HepG2 (cell line): ENCODE measurements around the gene ANXA2. TPM values are rescaled to one million over a fixed set of nuclear protein-coding genes. Genes with fewer than 3 reads are reported as not detected.

Experiments used
- ATAC-seq: fragments of 200-7000 bp; cut with Tn5 transposase; 3 replicates; pipeline ENCODE4 v1.9.1; 2020; ENCODE audit warnings: mild to moderate bottlenecking, moderate library complexity
- BruUV-seq: library from RNA; stranded (reverse); fragments of 400-500 nt; replicated peaks from 2 replicates; lab custom pipeline; 2021; lab: Mats Ljungman, UMichigan
- CTCF ChIA-PET: fragments of 300-600 bp; formaldehyde crosslinking; extraction: SDS; loops from one replicate; lab custom pipeline; 2021; ENCODE audit warnings: low total read pairs, inconsistent platforms, low intra/inter-chr PET ratio; lab: Yijun Ruan, JAX
- POLR2A ChIA-PET: fragments of 350-600 bp; sonication (Branson Sonifier 250); formaldehyde crosslinking; loops from one replicate; lab custom pipeline; 2020; ENCODE audit warnings: antibody characterized with exemption, inconsistent platforms; lab: Yijun Ruan, JAX
- DNase-seq: peaks from one replicate; pipeline ENCODE4 v3.0.0-alpha.2; 2015; ENCODE audit warnings: low spot score
- FAIRE-seq: peaks from 3 replicates; lab custom pipeline; 2011; peaks lifted over from hg19 to GRCh38; lab: Jason Lieb, UNC
- H2AFZ ChIP-seq: one replicate; pipeline ENCODE4 v1.6.1; 2011; ENCODE audit warnings: low read length, inconsistent platforms
- H3K27ac ChIP-seq: fragments of 300-600 bp; 3 replicates; pipeline ENCODE4 v1.8.0; 2011; ENCODE audit warnings: mixed run types, mild to moderate bottlenecking, mixed read lengths, low read length, inconsistent platforms; ENCODE audit not compliant: insufficient read depth; ENCODE audit errors: extremely low read length
- H3K27me3 ChIP-seq, 2 experiments: fragments of 200-600 bp in 1 of 2; 2 replicates in 1 of 2; 3 replicates in 1 of 2; pipeline versions ENCODE4 v1.6.0 to v1.8.0; 2011; ENCODE audit warnings: low read length in 2 of 2, mild to moderate bottlenecking in 2 of 2, moderate library complexity in 2 of 2, inconsistent platforms in 1 of 2; ENCODE audit not compliant: insufficient read depth in 2 of 2, control insufficient read depth in 1 of 2
- H3K36me3 ChIP-seq, 2 experiments: fragments of 200-600 bp in 1 of 2; replicated peaks in 1 of 2; 2 replicates in 1 of 2; 3 replicates in 1 of 2; pipeline versions ENCODE4 v1.5.1 to v1.8.0; 2011; ENCODE audit warnings: low read length in 2 of 2, inconsistent platforms in 1 of 2; ENCODE audit not compliant: insufficient read depth in 2 of 2, control insufficient read depth in 1 of 2
- H3K4me1 ChIP-seq: 2 replicates; pipeline ENCODE4 v1.5.1; 2012; ENCODE audit warnings: low read length, inconsistent platforms; ENCODE audit not compliant: insufficient read depth
- H3K4me2 ChIP-seq: 2 replicates; pipeline ENCODE4 v1.6.0; 2011; ENCODE audit warnings: low read depth, low read length, inconsistent platforms
- H3K4me3 ChIP-seq, 3 experiments: fragments of 200-600 bp in 1 of 3; sonication (generic), shearing (Covaris generic) in 1 of 3; replicated peaks in 1 of 3; 2 replicates each; pipeline ENCODE4 v1.5.1; 2011 to 2016; ENCODE audit warnings: low read length in 3 of 3, inconsistent platforms in 2 of 3, low read depth in 2 of 3, mild to moderate bottlenecking in 2 of 3, control low read depth in 1 of 3, mixed read lengths in 1 of 3; ENCODE audit not compliant: insufficient read depth in 1 of 3
- H3K79me2 ChIP-seq: one replicate; pipeline ENCODE4 v1.6.1; 2011; ENCODE audit warnings: low read length, inconsistent platforms; ENCODE audit not compliant: insufficient read depth
- H3K9ac ChIP-seq: 2 replicates; pipeline ENCODE4 v1.6.0; 2011; ENCODE audit warnings: mild to moderate bottlenecking, low read depth, low read length, inconsistent platforms; ENCODE audit not compliant: insufficient read depth
- H3K9me3 ChIP-seq: 2 replicates; pipeline ENCODE4 v1.5.1; 2012; ENCODE audit warnings: mild to moderate bottlenecking, low read length
- H4K20me1 ChIP-seq: 2 replicates; pipeline ENCODE4 v1.6.0; 2011; ENCODE audit warnings: inconsistent platforms, mild to moderate bottlenecking, low read length, moderate library complexity; ENCODE audit not compliant: insufficient read depth
- EZH2 ChIP-seq: conservative IDR thresholded peaks from 2 replicates; pipeline ENCODE4 v1.6.1; 2012; ENCODE audit warnings: mild to moderate bottlenecking, low read depth, low read length, moderate library complexity
- HOXA9 ChIP-seq: sonication (generic); formaldehyde crosslinking; IDR thresholded peaks from 2 replicates; pipeline ENCODE4 v1.8.1; 2022; ENCODE audit warnings: missing genetic modification reagents, mild to moderate bottlenecking, moderate library complexity, borderline replicate concordance
- MAFF ChIP-seq: IDR thresholded peaks from 2 replicates; pipeline ENCODE4 v1.6.1; 2011; ENCODE audit warnings: low read depth, low read length, improper control_type of control experiment
- MAFK ChIP-seq, 2 experiments: IDR thresholded peaks in 1 of 2; conservative IDR thresholded peaks in 1 of 2; 2 replicates each; pipeline ENCODE4 v1.6.1; 2011; ENCODE audit warnings: improper control_type of control experiment in 2 of 2, low read length in 2 of 2
- NR3C1 ChIP-seq: sonication (generic); formaldehyde crosslinking; IDR thresholded peaks from 2 replicates; pipeline ENCODE4 v1.4.0; 2020; ENCODE audit warnings: missing genetic modification reagents
- ZBTB44 ChIP-seq: sonication (generic); formaldehyde crosslinking; IDR thresholded peaks from 2 replicates; pipeline ENCODE4 v1.4.0; 2020; ENCODE audit warnings: missing genetic modification reagents
- ZNF468 ChIP-seq: sonication (generic); formaldehyde crosslinking; IDR thresholded peaks from 2 replicates; pipeline ENCODE4 v1.8.0; 2022; ENCODE audit warnings: mild to moderate bottlenecking, moderate library complexity, missing genetic modification reagents
- ZNF572 ChIP-seq: sonication (generic); formaldehyde crosslinking; IDR thresholded peaks from 2 replicates; pipeline ENCODE4 v1.5.1; 2020; ENCODE audit warnings: mild to moderate bottlenecking, missing genetic modification reagents
- ZSCAN30 ChIP-seq: sonication (generic); formaldehyde crosslinking; IDR thresholded peaks from 2 replicates; pipeline ENCODE4 v1.5.0; 2020; ENCODE audit warnings: mild to moderate bottlenecking, missing genetic modification reagents
- WGBS: methylation state at CpG from one replicate; pipeline ENCODE4 v1.1.6; 2017; ENCODE audit warnings: low lambda C conversion rate; 5-methylcytosine and 5-hydroxymethylcytosine counted together
- in situ Hi-C: cut with HindIII; loops from 2 replicates; pipeline ENCODE4 v1.10.0; 2017; ENCODE audit warnings: low pct_unique_long_range_greater_than_20kb; ENCODE audit not compliant: extremely low pct_ligation_motif_present
- intact Hi-C: fragments of 100-400 bp; cut with micrococcal nuclease; formaldehyde crosslinking; loops from one replicate; pipeline ENCODE4 v1.10.0; 2022; ENCODE audit not compliant: unreplicated experiment
- polyA plus RNA-seq, 8 experiments: library from polyadenylated mRNA; depleted of rRNA in 3 of 8; stranded (reverse) in 7 of 8; unstranded in 1 of 8; fragments of >200 nt; fragmentation: Illumina TruSeq in 4 of 8; extraction: Trizol in 4 of 8; gene quantifications; 2 replicates each; pipeline versions ENCODE4 v1.2.1 to v1.2.3, GENCODE V29; 2011 to 2016; ENCODE audit warnings: low read depth in 4 of 8, missing spikeins in 1 of 8, mixed read lengths in 1 of 8; ENCODE audit not compliant: insufficient read depth in 1 of 8
- total RNA-seq, 5 experiments: library from RNA; depleted of rRNA; stranded (reverse); fragments of >200 nt; fragmentation: Illumina TruSeq; extraction: Trizol; gene quantifications; 2 replicates each; pipeline ENCODE4 v1.2.3, GENCODE V29; 2016; ENCODE audit warnings: low read depth in 1 of 5
- TF ChIP-seq, protein P1 (sequence below): sonication (generic); formaldehyde crosslinking; IDR thresholded peaks from 2 replicates; pipeline ENCODE4 v1.4.0; 2020; ENCODE audit warnings: missing genetic modification reagents

The ANXA2 gene
- total and polyA plus RNA-seq, 2 of the 13 experiments (the other 11 are each of a cell fraction or from before 2014, with no cell fraction given), result 196 to 613 TPM

DNA sequence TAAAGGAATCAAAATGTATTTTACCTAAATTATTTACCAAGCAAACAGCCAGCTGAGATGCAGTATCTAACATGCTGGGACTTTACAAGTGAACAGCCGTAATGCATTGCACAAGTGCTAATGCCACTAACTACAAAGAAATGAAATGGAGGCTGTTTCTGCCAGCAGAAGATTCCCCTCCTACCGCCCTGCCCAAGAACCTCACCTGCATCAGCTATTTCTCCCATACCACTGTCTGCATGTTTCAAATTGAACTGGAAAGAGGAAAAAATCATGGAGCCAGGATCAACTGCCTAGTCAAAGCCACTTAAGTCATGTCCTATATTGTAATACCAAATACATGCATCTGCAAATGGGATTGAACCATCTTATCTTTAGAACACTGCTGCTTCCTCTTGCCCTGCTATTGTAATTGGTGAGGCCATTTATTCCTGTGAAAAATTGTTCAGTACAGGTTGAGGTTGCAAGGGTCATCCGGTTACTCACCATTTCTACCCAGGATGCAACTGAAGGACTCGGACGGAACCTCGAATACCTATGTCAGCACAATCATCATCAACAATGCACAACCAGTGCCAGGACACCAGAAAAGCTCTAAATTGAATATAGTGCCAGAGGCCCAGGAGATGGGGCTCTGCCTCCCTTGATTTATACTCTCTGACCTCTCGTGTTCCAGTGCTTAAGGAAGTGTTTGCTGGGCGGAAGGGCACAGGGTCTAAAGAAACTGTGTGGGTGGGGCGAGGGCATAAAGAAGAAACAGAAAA lies 27.5 kb downstream of the ANXA2 start:
- intact Hi-C loops (loop anchor here (5.0 kb wide), 1 partner anchor 72 kb away; no protein-coding TSS in a partner anchor), in situ Hi-C loops (no loop called here)
- no peak for DNase-seq
- Histone ChIP-seq H3K27me3 (no peaks in the 10 kb centered on the region), H2AFZ (no peak overlapping the region), H3K9me3 (no peaks in the 10 kb centered on the region), H4K20me1 (no peaks in the 10 kb centered on the region), H3K4me1 (peaks cover 68% of the 10 kb centered on the region), H3K36me3 (peaks cover 1 to 31% of the 10 kb centered on the region in 2 experiments; a peak in 4 of 5 replicates), H3K4me2 (no peak overlapping the region), H3K79me2 (peaks cover 43% of the 10 kb centered on the region), H3K27ac (peak overlapping the region; percentile 16), H3K9ac (no peak overlapping the region), H3K4me3 (no peak overlapping the region)
- no TSS peak for BruUV-seq
- 97% methylated on average over 9 of the region's 9 CpGs for WGBS
- ChIA-PET POLR2A (no interaction called here), CTCF (no interaction called here)
- ATAC-seq, result no peak
- TF ChIP-seq ZNF468 (CRISPR knock-in tag) (no peak), MAFF (0 out of 2 replicates have a peak, but pooled peaks have one; percentile 26), EZH2 (no peak), NR3C1 (CRISPR knock-in tag) (no peak), ZBTB44 (CRISPR knock-in tag) (no peak), ZSCAN30 (CRISPR knock-in tag) (no peak), MAFK (conservative IDR thresholded peaks at IDR 0.05 in 1 of 2, IDR thresholded peaks at IDR 0.05 in 1 of 2; ENCODE audit: low read length in 2 of 2) (peak; percentile 38 to 49; a peak in 3 of 4 replicates), HOXA9 (CRISPR knock-in tag) (no peak), ZNF572 (CRISPR knock-in tag) (no peak)
- TF ChIP-seq, protein P1, sequence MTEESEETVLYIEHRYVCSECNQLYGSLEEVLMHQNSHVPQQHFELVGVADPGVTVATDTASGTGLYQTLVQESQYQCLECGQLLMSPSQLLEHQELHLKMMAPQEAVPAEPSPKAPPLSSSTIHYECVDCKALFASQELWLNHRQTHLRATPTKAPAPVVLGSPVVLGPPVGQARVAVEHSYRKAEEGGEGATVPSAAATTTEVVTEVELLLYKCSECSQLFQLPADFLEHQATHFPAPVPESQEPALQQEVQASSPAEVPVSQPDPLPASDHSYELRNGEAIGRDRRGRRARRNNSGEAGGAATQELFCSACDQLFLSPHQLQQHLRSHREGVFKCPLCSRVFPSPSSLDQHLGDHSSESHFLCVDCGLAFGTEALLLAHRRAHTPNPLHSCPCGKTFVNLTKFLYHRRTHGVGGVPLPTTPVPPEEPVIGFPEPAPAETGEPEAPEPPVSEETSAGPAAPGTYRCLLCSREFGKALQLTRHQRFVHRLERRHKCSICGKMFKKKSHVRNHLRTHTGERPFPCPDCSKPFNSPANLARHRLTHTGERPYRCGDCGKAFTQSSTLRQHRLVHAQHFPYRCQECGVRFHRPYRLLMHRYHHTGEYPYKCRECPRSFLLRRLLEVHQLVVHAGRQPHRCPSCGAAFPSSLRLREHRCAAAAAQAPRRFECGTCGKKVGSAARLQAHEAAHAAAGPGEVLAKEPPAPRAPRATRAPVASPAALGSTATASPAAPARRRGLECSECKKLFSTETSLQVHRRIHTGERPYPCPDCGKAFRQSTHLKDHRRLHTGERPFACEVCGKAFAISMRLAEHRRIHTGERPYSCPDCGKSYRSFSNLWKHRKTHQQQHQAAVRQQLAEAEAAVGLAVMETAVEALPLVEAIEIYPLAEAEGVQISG (CRISPR knock-in tag), result no peak
- no peak for FAIRE-seq
